Fibroblast of peridontal ligament (primary cell): Measurements from ENCODE around the gene STK39.

Experiments used
- DNase-seq: peaks from one replicate; pipeline ENCODE4 v3.0.0-alpha.2; 2010; ENCODE audit errors: extremely low read depth

The STK39 gene

DNA sequence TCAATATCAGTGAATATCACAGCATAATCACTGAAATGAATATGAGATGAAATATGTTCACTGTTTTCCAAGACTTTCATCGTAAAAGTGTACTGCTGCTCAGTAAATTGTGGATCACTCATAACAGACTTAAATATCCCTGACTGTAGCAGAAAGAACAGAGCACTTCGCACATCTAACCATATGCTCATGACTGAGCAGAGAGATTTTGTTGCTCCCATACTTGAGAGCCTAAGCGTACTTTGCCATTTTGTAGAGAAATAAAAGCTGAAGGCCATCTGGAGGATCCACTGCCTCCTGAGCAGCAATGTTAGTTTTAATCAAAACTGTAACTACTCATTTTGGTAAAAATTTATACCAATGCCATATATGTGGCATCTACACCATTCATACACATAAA lies 243.5 kb downstream of the STK39 start:
- no peak for DNase-seq

DNA sequence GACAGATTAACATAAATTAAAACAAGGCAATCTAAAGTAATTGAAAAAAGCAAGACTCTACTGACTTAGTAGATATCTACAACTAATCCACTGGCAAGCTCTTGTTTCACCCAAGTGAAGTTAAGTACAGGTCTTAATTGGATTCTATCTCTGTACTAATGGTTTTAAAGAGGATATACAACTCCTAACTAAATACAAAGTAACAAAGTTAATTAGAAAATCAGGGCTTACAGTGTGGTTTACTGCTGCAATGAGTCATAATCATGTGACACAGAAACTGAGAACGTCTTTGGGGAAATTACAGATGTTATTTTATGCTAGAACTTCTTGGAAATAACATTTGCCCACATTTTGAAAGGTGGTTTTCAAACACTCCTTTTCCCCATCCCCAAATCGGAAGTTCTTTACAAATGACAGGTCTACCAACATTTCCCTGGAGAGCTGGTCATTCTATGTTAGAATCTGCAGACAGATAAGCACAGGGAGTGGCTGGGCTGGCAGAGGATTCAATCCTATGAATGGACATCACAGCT lies 245.3 kb downstream of the STK39 start:
- DNase-seq = peak; percentile 69

DNA sequence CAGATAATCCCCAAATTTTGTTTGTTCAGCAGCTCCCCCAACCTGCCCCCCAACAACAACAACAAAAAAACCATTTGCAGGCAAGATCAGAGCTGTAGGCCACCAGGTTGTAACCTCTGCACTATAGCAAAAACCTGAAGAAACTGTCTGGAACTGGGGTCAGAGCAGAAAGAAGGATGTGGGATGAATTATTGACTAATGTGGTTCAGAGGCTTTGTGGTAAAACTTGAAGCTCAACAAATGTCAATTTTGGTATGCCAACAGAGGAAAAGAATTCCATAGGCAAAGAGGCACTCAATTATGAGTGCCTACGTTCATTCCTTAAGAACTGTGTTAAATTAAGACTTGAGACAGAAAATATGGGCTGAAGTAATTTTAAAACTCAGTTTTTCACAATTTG lies 255.1 kb downstream of the STK39 start:
- no peak for DNase-seq

DNA sequence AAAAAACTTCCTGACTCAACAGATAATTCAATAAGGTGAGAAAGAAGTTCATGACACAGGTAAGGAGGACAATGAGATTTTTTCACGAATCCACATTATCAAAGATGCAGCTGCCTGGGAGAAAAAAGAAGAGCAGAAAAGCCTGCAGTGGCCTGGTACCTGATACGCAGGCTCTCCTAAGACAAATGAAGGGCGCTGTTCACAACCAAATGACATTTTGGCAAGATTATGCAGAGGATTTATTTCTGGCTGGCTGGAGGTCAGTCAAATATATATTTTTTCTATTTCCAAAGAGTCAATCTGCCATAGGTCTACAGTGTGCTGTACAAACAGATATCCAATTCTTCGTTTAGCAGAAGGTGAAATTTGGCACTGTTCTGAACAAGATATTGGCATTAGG lies 257.3 kb downstream of the STK39 start:
- no peak for DNase-seq

DNA sequence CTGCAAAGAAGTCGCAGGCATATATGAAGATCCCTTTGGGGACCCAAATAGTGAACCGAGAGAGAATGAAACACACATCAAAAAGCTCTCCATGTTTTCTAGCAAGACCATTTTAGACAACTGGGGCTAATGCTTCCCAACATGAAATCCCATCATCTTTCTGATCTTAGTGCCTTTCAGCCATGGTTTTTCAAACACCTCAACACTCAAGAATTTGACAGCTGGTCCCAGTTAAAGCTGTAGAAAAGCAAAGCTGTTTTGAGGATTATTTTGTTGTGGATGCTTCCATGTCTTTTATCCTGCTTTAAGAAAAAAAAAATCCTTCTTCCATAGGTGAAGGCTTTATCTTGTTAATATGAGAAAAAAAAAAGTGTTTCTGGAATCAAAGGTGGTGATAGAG lies 259.1 kb downstream of the STK39 start:
- no peak for DNase-seq

DNA sequence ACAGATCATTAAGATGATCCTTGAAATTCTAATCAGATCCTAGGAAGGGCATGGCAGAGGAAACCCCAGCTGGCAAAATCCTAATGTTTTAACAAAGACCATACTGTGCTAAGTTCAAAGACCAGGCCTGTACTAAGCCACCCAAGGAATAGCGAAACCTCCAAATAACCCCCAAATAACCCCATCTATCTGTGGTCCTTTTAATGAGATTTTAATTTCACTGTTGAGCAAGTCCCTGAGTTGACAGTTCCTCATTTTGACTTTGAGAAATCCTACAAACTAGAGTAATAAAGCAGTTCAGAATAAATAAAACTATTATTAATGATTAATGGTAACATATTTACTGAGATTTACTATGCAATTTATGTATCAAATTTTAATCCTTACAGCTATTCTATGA lies 259.8 kb downstream of the STK39 start:
- no peak for DNase-seq

DNA sequence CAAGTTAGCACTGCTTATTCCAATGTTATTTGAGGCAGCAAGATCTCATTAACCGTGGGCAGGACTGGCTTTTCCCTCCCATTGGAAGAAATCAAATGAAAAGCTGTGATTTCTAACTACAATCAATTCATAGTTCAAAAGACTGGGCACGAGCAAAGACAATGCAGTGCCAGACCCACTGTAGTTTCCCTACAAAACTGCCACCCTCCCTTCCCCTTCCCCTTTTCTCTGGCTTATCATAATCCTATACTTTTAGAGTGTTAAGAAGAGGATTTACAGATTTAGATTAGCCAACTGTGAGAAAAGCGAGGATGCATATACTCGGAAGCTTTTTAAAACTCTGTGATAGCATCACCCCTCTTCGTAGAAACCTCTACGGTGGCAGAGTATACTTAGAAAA lies 260.4 kb downstream of the STK39 start:
- DNase-seq = no peak

DNA sequence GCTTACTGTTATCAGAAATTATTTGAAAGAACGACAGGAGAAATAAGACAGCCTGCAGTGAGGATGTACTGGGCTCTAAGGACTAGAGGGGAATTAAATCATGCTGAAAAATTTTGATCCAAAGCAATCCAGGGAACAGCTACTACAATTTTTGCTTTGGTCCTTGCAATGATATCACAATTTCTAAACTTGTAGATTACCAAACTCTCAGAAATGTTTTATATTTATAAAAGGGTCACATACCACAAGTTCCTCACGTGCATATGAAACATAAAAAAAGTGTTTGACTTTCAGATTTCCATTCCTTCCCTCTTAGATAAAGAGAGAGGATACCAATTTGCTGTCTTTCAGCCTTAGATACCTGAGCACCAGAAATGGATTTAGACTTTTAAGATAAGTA lies 261.2 kb downstream of the STK39 start:
- DNase-seq = peak; percentile 42

DNA sequence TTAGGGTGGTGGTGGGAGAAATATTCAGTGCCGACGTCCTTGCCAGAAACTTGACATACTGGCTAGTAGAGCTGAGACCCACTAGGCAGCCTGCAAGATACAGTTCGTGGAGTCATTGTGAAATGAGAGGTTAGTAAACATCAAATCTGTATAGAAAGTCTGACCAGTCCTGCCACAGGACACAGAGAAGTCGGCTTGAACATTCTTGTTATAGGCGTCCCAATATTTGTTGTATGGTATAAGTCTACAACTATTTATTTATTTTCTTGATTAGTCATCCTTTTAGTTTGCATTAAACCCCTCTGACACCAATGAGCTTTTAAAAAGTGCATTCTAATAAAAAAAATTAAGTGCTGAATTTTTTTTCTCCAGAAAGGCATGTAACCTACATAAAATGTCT lies 265.4 kb downstream of the STK39 start:
- DNase-seq = no peak

DNA sequence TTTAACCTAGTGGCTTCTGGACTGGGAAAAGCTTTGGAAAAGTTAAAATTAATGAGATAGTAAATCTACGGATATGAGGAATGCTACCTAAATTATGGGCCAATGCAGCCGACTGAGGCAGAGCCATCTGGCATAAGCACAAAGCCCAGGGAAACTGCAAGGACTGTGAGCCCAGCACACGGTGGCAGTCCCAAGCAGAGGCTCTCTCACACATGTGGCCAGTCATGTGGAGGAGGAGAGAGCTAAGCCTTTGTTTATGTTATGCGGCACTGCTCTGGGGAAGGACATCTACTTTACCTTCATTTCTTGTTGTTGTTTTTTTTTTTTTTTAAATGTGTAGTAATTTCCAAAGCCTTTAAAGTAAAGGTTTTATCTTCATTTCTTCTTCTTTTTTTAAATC lies 267.0 kb downstream of the STK39 start:
- DNase-seq = no peak

DNA sequence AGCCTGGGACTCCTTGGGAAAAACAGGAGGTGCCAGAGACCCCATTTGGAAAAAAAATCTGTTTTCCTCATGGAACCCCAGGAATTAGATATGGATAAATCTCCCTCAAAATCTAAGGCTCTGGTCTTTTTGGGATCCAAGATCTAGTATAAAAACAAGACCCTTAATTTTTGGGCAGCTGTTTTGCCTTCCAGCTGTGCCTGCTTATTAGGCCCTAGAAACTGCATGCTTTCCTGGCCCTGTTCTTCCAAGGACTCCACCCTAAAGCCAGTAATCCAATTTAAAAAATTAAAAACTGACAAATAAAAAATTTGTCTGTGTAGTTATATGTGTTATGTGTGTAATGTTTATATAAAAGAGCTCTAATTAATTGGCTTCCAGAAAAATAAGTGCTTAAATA lies 274.6 kb downstream of the STK39 start:
- no peak for DNase-seq

DNA sequence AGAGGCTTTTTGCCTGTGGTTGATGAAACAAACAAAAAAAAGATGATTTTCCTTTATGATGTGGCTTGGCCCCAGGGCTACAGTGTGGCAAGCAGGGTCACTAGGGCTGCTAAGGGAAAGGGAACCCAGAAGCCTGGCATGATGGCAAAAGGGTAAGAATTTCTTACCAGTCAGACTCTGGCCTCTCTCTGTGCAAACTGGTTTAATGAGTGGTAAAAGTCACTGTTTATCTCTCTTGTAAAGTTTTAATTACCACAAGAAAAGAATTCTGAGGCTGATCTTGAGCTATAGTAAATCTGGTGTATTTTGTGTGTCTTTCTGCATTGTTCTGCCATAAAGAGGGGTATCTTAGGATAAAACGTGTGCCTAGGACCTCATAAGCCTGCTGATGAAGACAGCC lies 275.4 kb downstream of the STK39 start:
- DNase-seq = no peak

DNA sequence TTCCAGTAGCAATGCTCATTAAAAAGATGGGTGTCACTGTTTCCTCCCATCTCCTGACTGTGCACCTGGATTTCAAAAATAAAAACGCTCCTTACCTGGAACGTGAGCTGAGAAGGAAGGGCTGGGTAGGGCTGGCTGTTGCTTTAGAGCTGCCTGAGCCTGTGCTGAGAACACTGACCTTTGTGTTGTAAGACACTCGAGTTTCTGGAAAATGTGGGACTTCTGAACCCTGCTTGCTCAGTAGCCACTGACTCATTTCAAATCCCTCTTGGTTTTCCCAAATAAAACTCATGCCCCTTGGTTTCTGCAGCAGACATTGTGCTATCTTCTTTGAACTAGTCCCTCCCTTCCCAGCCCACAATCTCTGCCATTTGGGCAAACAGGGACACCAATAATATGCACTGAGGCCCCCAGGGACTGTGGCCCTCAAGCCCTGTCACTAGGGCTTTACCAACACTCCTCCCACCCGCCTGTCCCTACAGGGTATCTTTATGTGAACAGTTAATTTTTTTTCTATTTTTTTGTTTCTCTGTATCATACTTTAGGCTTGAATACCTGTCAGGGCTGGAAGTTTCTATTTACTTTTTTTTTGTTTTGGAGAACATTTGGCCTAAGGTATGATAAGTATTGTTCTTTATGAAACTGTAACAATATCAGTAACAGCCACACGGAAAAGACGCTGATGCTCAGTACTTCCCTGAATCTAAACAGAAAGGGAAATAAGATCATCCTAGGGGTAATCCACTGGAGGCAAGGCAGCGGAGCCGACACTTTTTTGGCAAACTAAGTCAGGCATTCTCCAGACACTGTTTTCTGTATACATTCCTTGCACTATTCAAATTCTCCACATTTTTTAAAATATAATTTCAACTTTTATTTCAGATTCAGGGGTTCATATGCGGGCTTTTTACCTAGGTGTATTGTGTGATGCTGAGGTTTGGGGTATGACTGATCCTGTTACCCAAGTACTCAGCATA lies 280.2 kb downstream of the STK39 start:
- peak; percentile 53 for DNase-seq

DNA sequence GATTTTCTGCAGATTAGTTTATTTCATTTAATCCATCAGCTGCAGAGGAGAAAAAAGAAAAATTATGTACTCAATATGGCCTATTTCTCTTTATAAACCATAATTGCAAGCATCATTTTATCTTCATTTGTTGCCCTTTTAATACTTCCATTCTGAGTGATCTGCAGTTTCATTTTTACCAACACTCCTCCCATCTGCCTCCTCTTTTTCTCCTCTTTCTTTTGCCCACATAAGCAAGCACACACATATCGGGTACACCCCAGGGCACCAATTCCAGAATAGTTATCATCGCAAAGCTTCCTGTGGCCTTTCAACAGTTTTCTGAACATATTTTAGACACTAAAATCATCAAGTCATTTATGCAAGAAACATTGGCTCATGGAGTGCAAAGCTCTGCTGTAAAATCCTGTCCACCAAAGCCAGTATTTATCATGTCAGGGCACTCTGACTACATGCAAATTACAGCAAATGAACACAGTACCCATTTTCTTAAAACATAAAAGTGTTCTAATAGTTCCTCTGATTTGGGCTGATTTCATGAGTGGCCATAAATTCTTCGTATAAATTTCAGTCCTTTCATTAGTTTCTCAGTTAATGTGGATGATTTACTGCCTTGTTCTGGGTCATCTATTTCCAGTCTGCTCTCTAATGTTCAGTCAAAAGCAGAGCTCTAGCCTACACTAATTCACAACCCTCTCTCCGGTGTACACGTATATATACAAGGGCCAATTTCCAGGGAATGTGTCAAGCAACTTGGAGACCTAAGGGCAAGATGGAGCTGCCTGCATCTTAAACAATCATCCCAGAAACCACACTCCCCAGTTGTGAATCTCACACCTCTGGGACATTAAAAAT lies 281.3 kb downstream of the STK39 start:
- no peak for DNase-seq

DNA sequence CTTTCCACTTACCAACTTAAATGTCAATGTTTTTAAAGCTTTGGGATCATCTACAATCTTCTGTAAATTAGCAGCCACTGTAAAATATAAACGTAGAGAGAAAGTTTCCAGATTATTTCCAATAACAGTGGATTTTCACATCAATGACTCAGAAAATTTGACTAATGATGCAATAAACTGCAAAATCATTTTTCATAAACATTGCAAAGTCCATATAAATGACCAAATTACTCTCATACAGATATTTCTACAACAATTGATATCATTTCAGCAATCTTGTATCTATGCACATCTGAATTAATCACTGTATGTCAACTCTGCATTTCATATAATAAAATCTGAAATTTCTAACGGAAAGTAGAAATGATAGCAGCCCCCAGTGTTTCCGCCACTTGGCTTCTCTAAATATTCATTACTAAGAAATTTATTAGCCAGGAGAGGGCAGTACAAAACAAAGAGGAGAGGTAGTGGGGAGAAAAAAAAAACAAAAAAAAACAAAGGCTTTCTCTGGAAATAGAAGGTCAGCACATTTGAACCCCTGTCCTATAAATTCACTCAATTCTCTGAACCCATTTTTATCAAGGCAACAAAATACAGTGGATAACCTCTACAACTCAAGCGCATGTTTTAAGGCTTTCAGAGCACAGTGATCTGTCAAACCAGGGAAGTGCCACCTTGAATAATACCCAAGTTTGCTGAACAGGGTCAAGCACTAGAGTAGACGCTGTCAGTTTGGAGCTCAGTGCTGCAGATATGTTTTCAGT lies 282.6 kb downstream of the STK39 start:
- DNase-seq = peak; percentile 36

DNA sequence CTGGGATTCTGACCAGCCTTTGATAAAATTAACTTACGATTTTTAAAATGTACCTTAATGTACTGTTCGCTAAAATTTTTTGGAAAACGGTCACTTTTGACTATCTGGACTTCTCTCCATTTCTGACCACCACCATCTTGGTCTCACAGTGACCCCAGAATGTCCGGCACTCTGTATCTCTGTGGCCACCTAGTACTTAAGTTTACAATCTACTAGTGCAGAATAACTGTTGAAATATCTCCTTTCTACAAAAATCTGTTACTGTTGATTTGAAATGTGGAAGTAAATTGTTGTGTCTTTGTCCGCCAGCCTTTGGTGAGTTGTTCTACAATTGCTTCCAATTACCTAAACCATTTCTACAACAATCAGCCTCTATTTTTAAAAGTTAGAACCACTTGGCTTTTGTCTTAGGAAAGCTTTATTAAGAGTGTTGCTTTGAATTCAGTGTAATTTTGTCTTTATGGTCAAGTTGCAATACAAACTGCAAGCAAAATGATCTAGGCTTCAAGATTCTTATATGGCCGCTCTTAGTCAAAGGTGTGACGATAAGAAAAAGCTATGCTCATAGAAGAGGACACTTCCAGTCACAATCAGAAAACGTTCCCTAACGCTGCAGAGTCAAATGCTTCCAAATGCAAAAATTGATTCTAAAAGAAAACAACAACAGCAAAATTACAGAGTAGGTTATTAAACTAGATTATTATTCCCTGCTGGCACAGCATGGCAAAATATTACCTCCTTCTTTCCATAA lies 283.3 kb downstream of the STK39 start:
- DNase-seq = no peak

DNA sequence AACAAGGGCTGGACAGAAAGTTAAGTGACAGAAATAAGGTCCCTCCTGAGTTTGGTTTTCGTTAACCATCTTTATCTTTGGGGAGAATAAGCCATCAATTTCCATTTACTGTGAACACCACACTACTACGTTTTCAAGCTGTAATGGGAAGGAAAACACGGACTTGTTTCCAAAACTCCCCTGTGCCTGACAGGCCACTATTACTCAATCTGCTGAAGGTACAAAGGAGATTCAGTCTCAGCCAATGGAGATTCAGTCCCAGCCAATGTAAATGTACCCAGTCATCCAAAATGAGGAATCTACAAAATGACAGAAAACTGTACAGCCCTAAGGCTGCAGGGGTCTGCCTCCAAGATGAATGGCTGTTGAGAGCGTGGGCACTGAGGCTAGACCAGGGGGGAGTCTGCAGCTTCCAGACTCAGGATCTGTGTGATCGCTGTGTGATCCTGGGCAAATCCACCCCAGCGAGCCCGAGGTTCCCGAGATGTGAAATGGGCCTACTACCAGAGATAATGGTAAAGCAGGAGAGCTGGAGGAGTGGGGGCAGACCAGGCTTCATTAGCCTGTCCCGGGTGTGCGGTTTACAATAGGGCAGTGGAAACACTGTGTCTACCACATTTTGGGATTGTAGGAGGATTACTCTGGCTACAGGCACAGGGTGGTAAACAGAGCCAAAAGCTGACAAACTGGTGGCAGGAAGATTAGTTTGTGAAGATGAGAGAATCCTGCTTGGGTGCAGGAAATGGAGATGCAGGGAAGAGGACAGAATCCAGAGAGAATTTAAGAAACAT lies 284.8 kb downstream of the STK39 start:
- no peak for DNase-seq

DNA sequence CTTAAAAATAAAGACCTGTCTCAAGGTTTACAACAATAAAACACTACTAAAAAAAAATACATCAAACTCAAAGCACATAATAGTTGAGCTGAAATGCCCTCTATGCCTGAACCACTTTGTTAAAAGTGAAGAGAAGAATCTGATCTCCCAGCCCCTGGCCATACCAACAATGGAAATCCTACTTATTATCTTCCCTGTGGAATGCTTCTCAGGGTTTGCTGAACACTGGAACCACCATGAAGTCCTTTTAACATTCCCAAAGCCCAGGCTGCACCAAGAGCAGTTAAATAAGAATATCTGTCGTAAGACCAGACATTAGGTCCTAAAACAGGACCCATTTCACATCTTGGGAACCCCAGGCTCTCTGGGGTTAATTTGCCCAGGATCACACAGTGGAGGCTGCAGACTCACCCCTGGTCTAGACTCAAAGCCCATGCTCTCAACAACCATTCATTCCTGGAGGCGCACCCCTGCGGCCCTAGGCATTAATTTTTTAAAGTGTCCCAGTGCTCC lies 285.8 kb downstream of the STK39 start:
- DNase-seq = no peak

DNA sequence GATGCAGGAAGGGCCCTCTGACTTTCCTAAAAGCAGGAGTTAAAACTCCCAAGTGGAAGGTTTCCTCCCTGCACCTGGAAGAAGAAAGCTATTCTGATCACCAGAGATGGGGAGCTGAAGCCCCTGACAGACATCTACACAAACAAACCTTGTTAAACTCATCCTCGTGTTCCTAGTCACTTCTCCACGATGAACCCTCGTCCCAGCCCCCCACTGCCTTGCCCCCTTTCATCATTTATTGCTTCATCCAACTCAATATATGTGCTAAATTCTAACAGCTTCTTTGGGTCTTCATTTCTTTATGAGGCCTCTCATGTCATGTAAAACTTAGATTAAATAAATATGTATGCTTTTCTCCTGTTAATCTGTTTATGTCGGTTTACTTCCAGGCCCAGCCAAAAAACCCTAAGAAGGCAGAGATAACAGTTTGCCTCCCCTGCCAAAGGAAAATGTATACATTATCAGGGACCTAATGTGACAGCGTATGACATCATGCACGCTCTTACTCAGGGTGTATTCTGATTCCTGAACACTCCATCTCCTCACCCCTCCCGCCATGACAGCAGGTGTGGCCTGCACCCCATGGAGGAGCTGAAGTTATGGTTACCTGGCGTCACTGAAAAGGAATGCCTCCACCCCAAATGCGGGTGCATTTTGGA lies 287.2 kb downstream of the STK39 start:
- DNase-seq = no peak

DNA sequence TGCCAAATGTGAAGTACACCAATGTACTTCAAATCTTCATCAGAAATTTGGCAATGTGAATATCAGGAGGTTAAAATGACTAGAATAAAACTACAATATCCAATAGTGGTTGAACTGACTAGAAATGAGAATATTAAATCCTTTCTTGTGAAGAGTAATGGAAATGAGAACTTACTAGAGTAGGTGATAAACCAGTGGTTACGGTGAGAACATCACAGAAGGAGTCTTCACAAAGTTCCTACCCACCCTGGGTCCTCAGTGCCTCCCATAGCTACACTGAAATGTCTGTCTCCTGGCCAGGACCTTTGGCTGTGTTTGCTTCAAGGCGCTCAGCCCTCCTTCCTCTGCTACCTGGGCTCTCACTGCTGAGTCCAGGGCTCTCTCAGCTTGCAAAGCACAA lies 289.7 kb downstream of the STK39 start:
- no peak for DNase-seq
